Hepatocyte (in vitro differentiated cells): ENCODE results near the gene ADGRL1. TPM values are rescaled to one million over a fixed set of nuclear protein-coding genes. Genes with fewer than 3 reads are reported as not detected.
A peak's percentile ranks its signal among the peaks of the same experiment; 100 is the strongest.

Experiments used
- DNase-seq: peaks from one replicate; pipeline ENCODE4 v3.0.0-alpha.2; 2016; ENCODE audit warnings: low spot score
- H2AFZ ChIP-seq: fragments of 200-600 bp; sonication (generic); 2 replicates; pipeline ENCODE4 v1.6.0; 2016; ENCODE audit warnings: antibody characterized with exemption, mild to moderate bottlenecking
- H3K27ac ChIP-seq: fragments of 200-600 bp; sonication (generic); 2 replicates; pipeline ENCODE4 v1.5.1; 2016; ENCODE audit warnings: mild to moderate bottlenecking
- H3K27me3 ChIP-seq: fragments of 200-600 bp; sonication (generic); 2 replicates; pipeline ENCODE4 v1.6.1; 2016
- H3K36me3 ChIP-seq: fragments of 200-600 bp; sonication (generic); replicated peaks from 2 replicates; pipeline ENCODE4 v1.5.1; 2016; ENCODE audit warnings: low read depth; ENCODE audit not compliant: insufficient read depth
- H3K4me1 ChIP-seq: fragments of 200-600 bp; sonication (generic); 2 replicates; pipeline ENCODE4 v1.5.1; 2016; ENCODE audit warnings: mild to moderate bottlenecking, moderate library complexity; ENCODE audit not compliant: insufficient read depth
- H3K4me2 ChIP-seq: fragments of 200-600 bp; sonication (generic); 2 replicates; pipeline ENCODE4 v1.6.0; 2016
- H3K4me3 ChIP-seq: fragments of 200-600 bp; sonication (generic); 2 replicates; pipeline ENCODE4 v1.5.1; 2016; ENCODE audit warnings: mild to moderate bottlenecking
- H3K79me2 ChIP-seq: fragments of 200-600 bp; sonication (generic); 2 replicates; pipeline ENCODE4 v1.6.0; 2017; ENCODE audit warnings: mild to moderate bottlenecking
- H3K9me2 ChIP-seq: fragments of 200-600 bp; sonication (generic); replicated peaks from 2 replicates; pipeline ENCODE4 v1.6.0; 2017; ENCODE audit warnings: mild to moderate bottlenecking; ENCODE audit not compliant: insufficient read depth
- H3K9me3 ChIP-seq: fragments of 200-600 bp; sonication (generic); 2 replicates; pipeline ENCODE4 v1.5.1; 2016; ENCODE audit warnings: low read depth, mild to moderate bottlenecking
- H4K20me1 ChIP-seq: fragments of 200-600 bp; sonication (generic); 2 replicates; pipeline ENCODE4 v1.6.0; 2016; ENCODE audit warnings: mild to moderate bottlenecking; ENCODE audit not compliant: insufficient read depth, poor library complexity, severe bottlenecking
- EZH2 ChIP-seq: fragments of 200-600 bp; sonication (generic); IDR thresholded peaks from 2 replicates; pipeline ENCODE4 v1.6.1; 2016; ENCODE audit warnings: antibody characterized with exemption, mild to moderate bottlenecking, borderline replicate concordance
- EZH2phosphoT487 ChIP-seq: fragments of 200-600 bp; sonication (generic); IDR thresholded peaks from one replicate; pipeline ENCODE4 v1.6.1; 2018; ENCODE audit warnings: antibody characterized with exemption, mild to moderate bottlenecking, low read depth, moderate library complexity; ENCODE audit not compliant: unreplicated experiment, severe bottlenecking
- WGBS: methylation state at CpG from one replicate; pipeline ENCODE4 v1.1.6; 2016; ENCODE audit warnings: low lambda C conversion rate; ENCODE audit errors: missing lambda C conversion rate; 5-methylcytosine and 5-hydroxymethylcytosine counted together
- polyA plus RNA-seq: library from polyadenylated mRNA; unstranded; fragments of >200 nt; fragmentation: Nextera tagmentation; extraction: Ambion mirVana; gene quantifications from 2 replicates; pipeline ENCODE4 v1.2.1, GENCODE V29; 2016
- total RNA-seq: library from RNA; depleted of rRNA; stranded (reverse); fragments of >200 nt; gene quantifications from 2 replicates; pipeline ENCODE4 v1.2.3, GENCODE V29; 2014
- TF ChIP-seq, protein P1 (sequence below): fragments of 200-600 bp; sonication (generic); IDR thresholded peaks from 2 replicates; pipeline ENCODE4 v1.5.1; 2016; ENCODE audit warnings: antibody characterized with exemption, mild to moderate bottlenecking; ENCODE audit not compliant: poor library complexity

ADGRL1 gene
- total and polyA plus RNA-seq, 2 experiments from 2014 or later: 11.5 to 11.9 TPM

DNA sequence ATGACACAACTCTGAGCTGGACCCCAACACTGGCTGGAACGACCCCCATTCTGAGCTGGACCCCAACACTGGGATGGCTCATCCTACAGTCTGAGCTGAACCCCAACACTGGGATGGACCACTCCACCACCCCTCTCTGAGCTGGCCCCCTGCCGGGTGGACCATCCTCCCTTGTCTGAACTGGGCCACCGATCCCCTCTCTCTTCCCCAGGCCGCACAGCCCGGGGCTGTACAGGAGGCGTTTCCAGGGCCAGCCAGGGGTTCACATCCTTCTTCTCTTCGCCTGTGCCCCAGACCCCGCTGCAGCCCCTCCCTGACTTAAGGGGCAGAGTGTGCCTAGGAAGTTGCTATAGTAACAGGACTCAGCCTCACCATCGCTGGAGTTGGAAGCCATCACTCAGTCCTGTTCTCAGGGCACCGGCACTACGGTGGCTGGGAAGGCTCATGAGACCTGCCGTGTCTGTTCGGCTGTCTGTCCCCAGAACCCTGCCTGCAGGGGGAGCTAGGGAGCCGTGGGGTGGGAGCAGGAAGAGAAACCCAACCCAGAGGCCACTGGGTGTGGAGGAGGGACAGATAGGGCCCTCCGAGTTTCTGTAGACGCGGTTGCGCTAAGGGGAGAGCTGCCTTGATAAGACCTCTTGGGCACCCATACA is 92.1 kb downstream of the ADGRL1 start:
- DNase-seq: peak; percentile 6
- no peak overlapping the region for H3K4me3 ChIP-seq
- H3K36me3 ChIP-seq: no peaks in the 10 kb centered on the region
- H2AFZ ChIP-seq: no peak overlapping the region
- H3K4me1 ChIP-seq: peaks cover 16% of the 10 kb centered on the region
- no peak overlapping the region for H3K4me2 ChIP-seq
- no peaks in the 10 kb centered on the region for H3K27me3 ChIP-seq
- TF ChIP-seq EZH2phosphoT487: no peak
- no peak for TF ChIP-seq EZH2
- TF ChIP-seq, protein P1, sequence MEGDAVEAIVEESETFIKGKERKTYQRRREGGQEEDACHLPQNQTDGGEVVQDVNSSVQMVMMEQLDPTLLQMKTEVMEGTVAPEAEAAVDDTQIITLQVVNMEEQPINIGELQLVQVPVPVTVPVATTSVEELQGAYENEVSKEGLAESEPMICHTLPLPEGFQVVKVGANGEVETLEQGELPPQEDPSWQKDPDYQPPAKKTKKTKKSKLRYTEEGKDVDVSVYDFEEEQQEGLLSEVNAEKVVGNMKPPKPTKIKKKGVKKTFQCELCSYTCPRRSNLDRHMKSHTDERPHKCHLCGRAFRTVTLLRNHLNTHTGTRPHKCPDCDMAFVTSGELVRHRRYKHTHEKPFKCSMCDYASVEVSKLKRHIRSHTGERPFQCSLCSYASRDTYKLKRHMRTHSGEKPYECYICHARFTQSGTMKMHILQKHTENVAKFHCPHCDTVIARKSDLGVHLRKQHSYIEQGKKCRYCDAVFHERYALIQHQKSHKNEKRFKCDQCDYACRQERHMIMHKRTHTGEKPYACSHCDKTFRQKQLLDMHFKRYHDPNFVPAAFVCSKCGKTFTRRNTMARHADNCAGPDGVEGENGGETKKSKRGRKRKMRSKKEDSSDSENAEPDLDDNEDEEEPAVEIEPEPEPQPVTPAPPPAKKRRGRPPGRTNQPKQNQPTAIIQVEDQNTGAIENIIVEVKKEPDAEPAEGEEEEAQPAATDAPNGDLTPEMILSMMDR: peak; percentile 7
- 96% methylated on average over 18 of the region's 18 CpGs for WGBS
- no peaks in the 10 kb centered on the region for H3K9me3 ChIP-seq
- peaks cover 5% of the 10 kb centered on the region for H4K20me1 ChIP-seq
- H3K27ac ChIP-seq: no peak overlapping the region
- H3K79me2 ChIP-seq: peaks cover 60% of the 10 kb centered on the region
- H3K9me2 ChIP-seq: no peaks in the 10 kb centered on the region

DNA sequence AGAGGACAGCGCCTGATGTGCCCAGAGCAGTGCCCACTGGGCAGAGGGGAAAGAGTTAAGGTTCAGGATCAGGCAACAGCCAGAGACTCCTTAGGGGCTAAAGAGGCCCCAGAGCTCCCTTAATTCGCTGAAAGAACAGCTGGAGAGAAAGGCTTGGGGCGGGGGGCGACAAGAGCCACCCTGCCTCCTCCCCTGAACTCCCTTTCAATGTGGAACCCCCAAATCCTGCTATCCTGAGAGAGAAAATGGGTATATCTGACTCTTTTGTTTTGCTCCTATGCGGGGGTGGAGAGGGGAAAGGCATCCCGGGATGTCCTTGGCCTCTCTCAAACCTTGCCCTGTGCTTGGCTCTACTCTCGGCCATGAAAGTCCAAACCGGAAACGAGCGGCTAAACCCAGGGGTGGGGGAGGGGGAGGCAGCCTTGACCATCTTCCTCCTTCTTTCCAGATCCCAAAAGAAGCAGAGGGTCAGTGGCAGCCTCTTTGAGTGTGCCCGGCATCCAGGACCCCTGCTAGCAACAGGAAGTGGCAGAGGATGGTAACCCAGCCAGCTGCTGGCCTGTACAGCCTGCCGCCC is 93.1 kb downstream of the ADGRL1 start:
- no peaks in the 10 kb centered on the region for H3K27me3 ChIP-seq
- peaks cover 64% of the 10 kb centered on the region for H3K79me2 ChIP-seq
- no peaks in the 10 kb centered on the region for H3K9me2 ChIP-seq
- WGBS: 56% methylated on average over 12 of the region's 12 CpGs
- H3K4me1 ChIP-seq: peaks cover 10% of the 10 kb centered on the region
- no peaks in the 10 kb centered on the region for H3K36me3 ChIP-seq
- peaks cover 5% of the 10 kb centered on the region for H4K20me1 ChIP-seq
- H3K9me3 ChIP-seq: no peaks in the 10 kb centered on the region
- TF ChIP-seq, protein P1: no peak
- TF ChIP-seq EZH2 (no peak), EZH2phosphoT487 (no peak)
- no peak for DNase-seq
- H3K27ac ChIP-seq: peak overlapping the region; percentile 48
- no peak overlapping the region for H3K4me3 ChIP-seq
- peak overlapping the region; percentile 68 for H3K4me2 ChIP-seq
- H2AFZ ChIP-seq: no peak overlapping the region

DNA sequence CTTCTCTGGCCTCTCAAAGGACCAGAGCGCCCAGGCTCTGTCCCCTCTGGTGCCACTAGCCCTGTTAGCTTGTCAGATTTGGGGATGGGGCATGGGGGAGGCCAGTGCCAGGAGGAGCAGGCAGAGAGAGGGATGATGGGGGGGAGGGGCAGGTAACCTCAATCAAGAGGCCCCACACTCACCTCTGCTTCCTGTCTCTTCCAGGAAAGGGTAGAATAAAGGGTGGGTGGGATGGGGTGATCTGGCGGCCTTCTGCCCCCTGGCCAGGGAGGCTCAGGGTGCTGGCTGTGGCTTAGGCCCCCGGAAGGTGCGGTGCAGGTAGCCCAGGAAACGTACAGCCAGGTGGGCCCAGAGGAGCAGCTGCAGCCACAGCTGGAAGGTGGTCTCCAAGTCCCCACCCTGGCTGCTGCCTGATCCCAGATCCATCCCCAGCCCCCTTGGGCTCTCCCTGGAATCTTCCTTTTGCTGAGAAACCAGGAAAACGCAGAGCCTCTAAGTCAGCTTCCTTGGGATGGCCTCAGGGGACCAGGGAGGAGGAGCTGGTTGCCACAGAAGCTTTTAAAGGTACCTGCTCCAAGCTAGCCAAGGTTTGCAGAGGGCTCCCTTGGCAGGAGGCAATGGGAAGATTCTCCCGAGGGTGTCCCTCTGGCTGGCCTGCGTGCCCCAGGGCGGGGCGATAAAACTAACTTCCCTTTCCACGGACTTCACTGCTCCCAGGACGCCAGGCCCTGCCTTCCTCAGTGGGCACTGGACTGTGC is 93.7 kb downstream of the ADGRL1 start:
- peak overlapping the region; percentile 68 for H3K4me2 ChIP-seq
- no peaks in the 10 kb centered on the region for H3K9me3 ChIP-seq
- TF ChIP-seq EZH2 (no peak), EZH2phosphoT487 (no peak)
- TF ChIP-seq, protein P1: no peak
- H3K4me1 ChIP-seq: peaks cover 10% of the 10 kb centered on the region
- no peaks in the 10 kb centered on the region for H3K27me3 ChIP-seq
- no peak for DNase-seq
- H3K4me3 ChIP-seq: no peak overlapping the region
- H2AFZ ChIP-seq: no peak overlapping the region
- no peaks in the 10 kb centered on the region for H3K9me2 ChIP-seq
- H3K36me3 ChIP-seq: no peaks in the 10 kb centered on the region
- H3K27ac ChIP-seq: peak overlapping the region; percentile 48
- peaks cover 5% of the 10 kb centered on the region for H4K20me1 ChIP-seq
- 75% methylated on average over 11 of the region's 12 CpGs for WGBS
- peaks cover 63% of the 10 kb centered on the region for H3K79me2 ChIP-seq
